MV-4-11 (cell line): ENCODE data around the gene ZNF567.

Experiments
- DNase-seq: peaks from one replicate; lab custom pipeline; 2025; lab: John Stamatoyannopoulos, UW

ZNF567 gene

DNA sequence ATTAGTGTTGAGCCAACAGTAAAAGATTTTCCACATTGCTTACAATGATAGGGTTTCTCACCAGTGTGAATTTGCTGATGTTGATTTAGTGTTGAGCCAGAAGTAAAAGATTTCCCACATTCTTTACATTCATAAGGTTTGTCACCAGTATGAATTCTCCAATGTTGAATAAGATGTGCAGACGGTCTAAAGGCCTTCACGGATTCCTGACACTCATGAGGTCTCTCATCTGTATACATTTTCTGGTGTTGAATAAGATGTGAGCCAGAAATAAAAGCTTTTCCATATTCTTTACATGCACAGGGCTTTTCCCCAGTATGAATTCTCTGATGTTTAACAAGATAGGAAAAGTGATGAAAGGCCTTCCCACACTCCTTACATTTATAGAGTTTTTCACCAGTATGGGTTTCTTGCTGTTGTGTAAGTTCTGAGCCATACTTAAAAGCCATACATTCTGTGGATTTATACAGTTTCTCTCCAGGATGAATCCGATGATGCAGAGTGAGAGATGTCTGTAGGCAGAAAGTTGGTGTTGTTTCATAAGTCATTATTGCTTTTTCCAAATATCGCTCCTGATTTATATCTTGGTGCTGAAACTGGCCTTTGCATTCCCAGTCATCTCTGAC is 62.8 kb downstream of the ZNF567 start:
- DNase-seq, result no peak
